HEK293 (cell line): Measurements from ENCODE around the gene HELLS.
A peak's percentile ranks its signal among the peaks of the same experiment; 100 is the strongest.

Experiments
- CTCF ChIA-PET: fragments of 350-600 bp; formaldehyde crosslinking; extraction: SDS; loops from one replicate; lab custom pipeline; 2021; ENCODE audit warnings: antibody characterized with exemption; lab: Yijun Ruan, JAX
- POLR2A ChIA-PET: fragments of 300-600 bp; formaldehyde crosslinking; extraction: SDS; loops from one replicate; lab custom pipeline; 2020; ENCODE audit warnings: antibody characterized with exemption, inconsistent platforms; lab: Yijun Ruan, JAX
- H3K27ac ChIP-seq: fragments of 200-500 bp; sonication (Bioruptor generic); 2 replicates; pipeline ENCODE4 v1.5.1; 2014; ENCODE audit warnings: low read depth, low read length, control low read depth, inconsistent platforms; ENCODE audit errors: extremely low read depth
- H3K36me3 ChIP-seq, 2 experiments: fragments of 200-500 bp in 1 of 2; sonication (Bioruptor generic) in 1 of 2; 1 replicate in 1 of 2; 2 replicates in 1 of 2; pipeline ENCODE4 v1.5.1; 2014 to 2017; ENCODE audit warnings: inconsistent platforms in 2 of 2, low read length in 2 of 2; ENCODE audit not compliant: control insufficient read depth in 2 of 2, insufficient read depth in 1 of 2
- H3K4me1 ChIP-seq: fragments of 200-500 bp; sonication (Bioruptor generic); 2 replicates; pipeline ENCODE4 v1.5.1; 2014; ENCODE audit warnings: mild to moderate bottlenecking, low read length, inconsistent platforms; ENCODE audit not compliant: control insufficient read depth, insufficient read depth
- H3K4me3 ChIP-seq: 2 replicates; pipeline ENCODE4 v1.5.1; 2011; ENCODE audit warnings: low read depth, mild to moderate bottlenecking, control low read depth, low read length, moderate library complexity
- H3K9me3 ChIP-seq: fragments of 200-500 bp; sonication (Bioruptor generic); 2 replicates; pipeline ENCODE4 v1.5.1; 2014; ENCODE audit warnings: low read depth, low read length, inconsistent platforms; ENCODE audit not compliant: control insufficient read depth, insufficient read depth
- BCL11B ChIP-seq: fragments of 450-650 bp; formaldehyde crosslinking; IDR thresholded peaks from 2 replicates; pipeline ENCODE4 v1.5.1; 2016; ENCODE audit warnings: low read depth, missing biosample characterization, missing genetic modification characterization
- EGR2 ChIP-seq: fragments of 450-650 bp; formaldehyde crosslinking; IDR thresholded peaks from 2 replicates; pipeline ENCODE4 v1.5.1; 2016; ENCODE audit warnings: low read depth, missing biosample characterization, missing genetic modification characterization
- FEZF1 ChIP-seq: fragments of 450-650 bp; formaldehyde crosslinking; IDR thresholded peaks from 2 replicates; pipeline ENCODE4 v1.5.1; 2016; ENCODE audit warnings: missing biosample characterization, missing genetic modification characterization
- GLIS2 ChIP-seq: fragments of 450-650 bp; formaldehyde crosslinking; IDR thresholded peaks from 2 replicates; pipeline ENCODE4 v1.5.1; 2016; ENCODE audit warnings: missing biosample characterization, missing genetic modification characterization
- IKZF3 ChIP-seq: fragments of 450-650 bp; IDR thresholded peaks from 2 replicates; pipeline ENCODE4 v1.5.0; 2018; ENCODE audit warnings: missing biosample characterization, mild to moderate bottlenecking, missing genetic modification characterization, moderate library complexity
- YY2 ChIP-seq: fragments of 450-650 bp; formaldehyde crosslinking; IDR thresholded peaks from 2 replicates; pipeline ENCODE4 v1.5.1; 2016; ENCODE audit warnings: missing biosample characterization, missing genetic modification characterization
- ZBTB20 ChIP-seq: fragments of 450-650 bp; formaldehyde crosslinking; IDR thresholded peaks from 2 replicates; pipeline ENCODE4 v1.5.1; 2016; ENCODE audit warnings: missing biosample characterization, missing genetic modification characterization
- ZBTB48 ChIP-seq: fragments of 450-650 bp; formaldehyde crosslinking; IDR thresholded peaks from 2 replicates; pipeline ENCODE4 v1.5.1; 2016; ENCODE audit warnings: missing biosample characterization, missing genetic modification characterization
- ZIC2 ChIP-seq: fragments of 450-650 bp; formaldehyde crosslinking; IDR thresholded peaks from 2 replicates; pipeline ENCODE4 v1.5.1; 2016; ENCODE audit warnings: missing biosample characterization, missing genetic modification characterization
- ZNF112 ChIP-seq: fragments of 450-650 bp; formaldehyde crosslinking; IDR thresholded peaks from 2 replicates; pipeline ENCODE4 v1.5.0; 2017; ENCODE audit warnings: missing biosample characterization, missing genetic modification characterization
- ZNF114 ChIP-seq: fragments of 450-650 bp; formaldehyde crosslinking; IDR thresholded peaks from 2 replicates; pipeline ENCODE4 v1.5.0; 2017; ENCODE audit warnings: missing biosample characterization, missing genetic modification characterization
- ZNF138 ChIP-seq: fragments of 450-650 bp; formaldehyde crosslinking; IDR thresholded peaks from 2 replicates; pipeline ENCODE4 v1.5.1; 2016; ENCODE audit warnings: missing biosample characterization, missing genetic modification characterization, borderline replicate concordance
- ZNF140 ChIP-seq: fragments of 450-650 bp; formaldehyde crosslinking; IDR thresholded peaks from 2 replicates; pipeline ENCODE4 v1.5.1; 2016; ENCODE audit warnings: missing biosample characterization, missing genetic modification characterization
- ZNF221 ChIP-seq: fragments of 450-650 bp; formaldehyde crosslinking; IDR thresholded peaks from 2 replicates; pipeline ENCODE4 v1.5.1; 2017; ENCODE audit warnings: missing biosample characterization, missing genetic modification characterization, borderline replicate concordance
- ZNF24 ChIP-seq: fragments of 450-650 bp; formaldehyde crosslinking; IDR thresholded peaks from 2 replicates; pipeline ENCODE4 v1.5.1; 2016; ENCODE audit warnings: missing biosample characterization, missing genetic modification characterization
- ZNF341 ChIP-seq: fragments of 450-650 bp; formaldehyde crosslinking; IDR thresholded peaks from 2 replicates; pipeline ENCODE4; 2016; ENCODE audit warnings: low read depth, missing biosample characterization, missing genetic modification characterization
- ZNF37A ChIP-seq: fragments of 450-650 bp; IDR thresholded peaks from 2 replicates; pipeline ENCODE4 v1.5.1; 2018; ENCODE audit warnings: missing biosample characterization, missing genetic modification characterization
- ZNF433 ChIP-seq: fragments of 450-650 bp; formaldehyde crosslinking; IDR thresholded peaks from 2 replicates; pipeline ENCODE4 v1.5.1; 2016; ENCODE audit warnings: missing biosample characterization, missing genetic modification characterization, low read depth
- ZNF48 ChIP-seq: fragments of 450-650 bp; formaldehyde crosslinking; IDR thresholded peaks from 2 replicates; pipeline ENCODE4 v1.5.1; 2016; ENCODE audit warnings: missing biosample characterization, missing genetic modification characterization
- ZNF521 ChIP-seq: fragments of 450-650 bp; formaldehyde crosslinking; IDR thresholded peaks from 2 replicates; pipeline ENCODE4 v1.5.1; 2017; ENCODE audit warnings: missing biosample characterization, mild to moderate bottlenecking, missing genetic modification characterization
- ZNF843 ChIP-seq: fragments of 450-650 bp; formaldehyde crosslinking; IDR thresholded peaks from 2 replicates; pipeline ENCODE4 v1.5.1; 2016; ENCODE audit warnings: missing biosample characterization, missing genetic modification characterization
- ZSCAN16 ChIP-seq: fragments of 450-650 bp; formaldehyde crosslinking; IDR thresholded peaks from 2 replicates; pipeline ENCODE4 v1.5.1; 2016; ENCODE audit warnings: missing biosample characterization, missing genetic modification characterization
- TF ChIP-seq, protein P1 (sequence below): fragments of 450-650 bp; formaldehyde crosslinking; IDR thresholded peaks from 2 replicates; pipeline ENCODE4 v1.5.1; 2016; ENCODE audit warnings: missing biosample characterization, missing genetic modification characterization, low read depth
- TF ChIP-seq, protein P2 (sequence below): fragments of 450-650 bp; formaldehyde crosslinking; conservative IDR thresholded peaks from 2 replicates; pipeline ENCODE4 v1.5.1; 2016; ENCODE audit warnings: low read depth, missing biosample characterization, missing genetic modification characterization
- TF ChIP-seq, protein P3 (sequence below): fragments of 450-650 bp; formaldehyde crosslinking; optimal IDR thresholded peaks from 2 replicates; pipeline ENCODE3; 2016; ENCODE audit warnings: missing biosample characterization, mild to moderate bottlenecking, missing genetic modification characterization
- TF ChIP-seq, protein P4 (sequence below): fragments of 450-650 bp; formaldehyde crosslinking; IDR thresholded peaks from 2 replicates; pipeline ENCODE4 v1.5.1; 2016; ENCODE audit warnings: missing biosample characterization, missing genetic modification characterization
- TF ChIP-seq, protein P5 (sequence below): fragments of 450-650 bp; formaldehyde crosslinking; IDR thresholded peaks from 2 replicates; pipeline ENCODE4 v1.5.1; 2016; ENCODE audit warnings: missing biosample characterization, missing genetic modification characterization
- TF ChIP-seq, protein P6 (sequence below): fragments of 450-650 bp; formaldehyde crosslinking; IDR thresholded peaks from 2 replicates; pipeline ENCODE4 v1.5.1; 2016; ENCODE audit warnings: missing biosample characterization, missing genetic modification characterization

Gene HELLS

DNA sequence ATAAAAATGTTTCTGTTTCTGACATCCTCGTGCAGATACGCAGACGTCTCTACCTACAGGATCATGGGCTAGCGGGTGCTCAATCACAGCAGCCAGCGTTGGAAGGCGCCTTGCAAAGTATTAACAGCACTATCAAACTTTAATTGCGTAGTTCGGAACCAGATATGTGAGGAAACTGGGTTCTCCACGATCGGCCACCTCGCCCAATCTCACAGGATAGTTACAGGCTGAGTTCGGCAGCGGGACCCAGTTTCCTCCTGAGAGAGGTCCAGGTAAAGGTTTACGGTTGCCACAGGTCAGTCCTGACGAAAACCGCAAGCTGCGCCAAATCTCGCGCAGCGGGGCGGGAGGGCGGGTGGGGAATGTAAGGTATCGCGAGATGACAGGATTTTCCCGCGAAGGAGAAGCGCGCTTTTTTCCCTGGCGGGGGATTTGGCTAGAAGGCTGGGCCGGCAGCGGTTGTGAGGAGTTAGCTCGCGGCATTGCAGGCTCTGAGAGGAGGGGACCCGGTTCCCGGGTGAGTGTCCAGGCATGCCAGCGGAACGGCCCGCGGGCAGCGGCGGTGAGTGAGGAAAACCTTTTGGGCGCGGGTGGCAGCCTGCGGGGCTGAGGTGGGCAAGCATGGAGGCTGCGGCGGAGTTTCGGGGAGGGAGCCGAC, at the start of gene HELLS:
HELLS (plus strand) TSS at position 398 of the 658 bp plus-strand sequence; CDS start at position 532, 134 bp downstream.
- Histone ChIP-seq H3K9me3 (no peaks in the 10 kb centered on the region), H3K36me3 (peaks cover 12 to 13% of the 10 kb centered on the region in 2 experiments), H3K27ac (peak within 1 kb of the TSS; percentile 95), H3K4me1 (peaks cover 18% of the 10 kb centered on the region), H3K4me3 (peak within 1 kb of the TSS; percentile 99)
- ChIA-PET CTCF (no interaction called here), POLR2A (interaction anchor here (0.6 to 2.1 kb wide), 12 partner anchors 8 to 728 kb away, joined by 3 to 8 read pairs (median 3); partner anchors contain the start of gene TBC1D12)
- TF ChIP-seq ZNF140 (tag by site-specific recombination) (no peak), ZBTB20 (tag by site-specific recombination) (peak; percentile 69; the same call in 1 of the 2 replicates), ZNF221 (tag by site-specific recombination) (no peak), ZNF341 (tag by site-specific recombination) (no peak), ZNF521 (tag by site-specific recombination) (no peak), IKZF3 (peak; percentile 49; the same call in 1 of the 2 replicates), FEZF1 (tag by site-specific recombination) (no peak), ZNF48 (no peak), ZNF37A (tag by site-specific recombination) (no peak), ZSCAN16 (tag by site-specific recombination) (no peak), ZNF24 (tag by site-specific recombination) (no peak), GLIS2 (tag by site-specific recombination) (peak; percentile 54), YY2 (tag by site-specific recombination) (0 out of 2 replicates have a peak, but pooled peaks have one; percentile 56), ZBTB48 (tag by site-specific recombination) (no peak; the same call in 1 of the 2 replicates), ZNF843 (tag by site-specific recombination) (peak; percentile 32; the same call in 1 of the 2 replicates), BCL11B (tag by site-specific recombination) (no peak), EGR2 (tag by site-specific recombination) (no peak), ZNF138 (tag by site-specific recombination) (no peak), ZNF114 (no peak), ZIC2 (tag by site-specific recombination) (no peak), ZNF112 (tag by site-specific recombination) (no peak), ZNF433 (tag by site-specific recombination) (no peak)
- TF ChIP-seq, protein P1, sequence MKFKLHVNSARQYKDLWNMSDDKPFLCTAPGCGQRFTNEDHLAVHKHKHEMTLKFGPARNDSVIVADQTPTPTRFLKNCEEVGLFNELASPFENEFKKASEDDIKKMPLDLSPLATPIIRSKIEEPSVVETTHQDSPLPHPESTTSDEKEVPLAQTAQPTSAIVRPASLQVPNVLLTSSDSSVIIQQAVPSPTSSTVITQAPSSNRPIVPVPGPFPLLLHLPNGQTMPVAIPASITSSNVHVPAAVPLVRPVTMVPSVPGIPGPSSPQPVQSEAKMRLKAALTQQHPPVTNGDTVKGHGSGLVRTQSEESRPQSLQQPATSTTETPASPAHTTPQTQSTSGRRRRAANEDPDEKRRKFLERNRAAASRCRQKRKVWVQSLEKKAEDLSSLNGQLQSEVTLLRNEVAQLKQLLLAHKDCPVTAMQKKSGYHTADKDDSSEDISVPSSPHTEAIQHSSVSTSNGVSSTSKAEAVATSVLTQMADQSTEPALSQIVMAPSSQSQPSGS (tag by site-specific recombination), result no peak
- TF ChIP-seq, protein P2, sequence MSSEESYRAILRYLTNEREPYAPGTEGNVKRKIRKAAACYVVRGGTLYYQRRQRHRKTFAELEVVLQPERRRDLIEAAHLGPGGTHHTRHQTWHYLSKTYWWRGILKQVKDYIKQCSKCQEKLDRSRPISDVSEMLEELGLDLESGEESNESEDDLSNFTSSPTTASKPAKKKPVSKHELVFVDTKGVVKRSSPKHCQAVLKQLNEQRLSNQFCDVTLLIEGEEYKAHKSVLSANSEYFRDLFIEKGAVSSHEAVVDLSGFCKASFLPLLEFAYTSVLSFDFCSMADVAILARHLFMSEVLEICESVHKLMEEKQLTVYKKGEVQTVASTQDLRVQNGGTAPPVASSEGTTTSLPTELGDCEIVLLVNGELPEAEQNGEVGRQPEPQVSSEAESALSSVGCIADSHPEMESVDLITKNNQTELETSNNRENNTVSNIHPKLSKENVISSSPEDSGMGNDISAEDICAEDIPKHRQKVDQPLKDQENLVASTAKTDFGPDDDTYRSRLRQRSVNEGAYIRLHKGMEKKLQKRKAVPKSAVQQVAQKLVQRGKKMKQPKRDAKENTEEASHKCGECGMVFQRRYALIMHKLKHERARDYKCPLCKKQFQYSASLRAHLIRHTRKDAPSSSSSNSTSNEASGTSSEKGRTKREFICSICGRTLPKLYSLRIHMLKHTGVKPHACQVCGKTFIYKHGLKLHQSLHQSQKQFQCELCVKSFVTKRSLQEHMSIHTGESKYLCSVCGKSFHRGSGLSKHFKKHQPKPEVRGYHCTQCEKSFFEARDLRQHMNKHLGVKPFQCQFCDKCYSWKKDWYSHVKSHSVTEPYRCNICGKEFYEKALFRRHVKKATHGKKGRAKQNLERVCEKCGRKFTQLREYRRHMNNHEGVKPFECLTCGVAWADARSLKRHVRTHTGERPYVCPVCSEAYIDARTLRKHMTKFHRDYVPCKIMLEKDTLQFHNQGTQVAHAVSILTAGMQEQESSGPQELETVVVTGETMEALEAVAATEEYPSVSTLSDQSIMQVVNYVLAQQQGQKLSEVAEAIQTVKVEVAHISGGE (tag by site-specific recombination), result peak; percentile 1; the same call in 1 of the 2 replicates
- TF ChIP-seq, protein P3, sequence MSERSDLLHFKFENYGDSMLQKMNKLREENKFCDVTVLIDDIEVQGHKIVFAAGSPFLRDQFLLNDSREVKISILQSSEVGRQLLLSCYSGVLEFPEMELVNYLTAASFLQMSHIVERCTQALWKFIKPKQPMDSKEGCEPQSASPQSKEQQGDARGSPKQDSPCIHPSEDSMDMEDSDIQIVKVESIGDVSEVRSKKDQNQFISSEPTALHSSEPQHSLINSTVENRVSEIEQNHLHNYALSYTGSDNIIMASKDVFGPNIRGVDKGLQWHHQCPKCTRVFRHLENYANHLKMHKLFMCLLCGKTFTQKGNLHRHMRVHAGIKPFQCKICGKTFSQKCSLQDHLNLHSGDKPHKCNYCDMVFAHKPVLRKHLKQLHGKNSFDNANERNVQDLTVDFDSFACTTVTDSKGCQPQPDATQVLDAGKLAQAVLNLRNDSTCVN (tag by site-specific recombination), result peak; percentile 39
- TF ChIP-seq, protein P4, sequence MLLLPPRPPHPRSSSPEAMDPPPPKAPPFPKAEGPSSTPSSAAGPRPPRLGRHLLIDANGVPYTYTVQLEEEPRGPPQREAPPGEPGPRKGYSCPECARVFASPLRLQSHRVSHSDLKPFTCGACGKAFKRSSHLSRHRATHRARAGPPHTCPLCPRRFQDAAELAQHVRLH (tag by site-specific recombination), result peak; percentile 31; the same call in 1 of the 2 replicates
- TF ChIP-seq, protein P5, sequence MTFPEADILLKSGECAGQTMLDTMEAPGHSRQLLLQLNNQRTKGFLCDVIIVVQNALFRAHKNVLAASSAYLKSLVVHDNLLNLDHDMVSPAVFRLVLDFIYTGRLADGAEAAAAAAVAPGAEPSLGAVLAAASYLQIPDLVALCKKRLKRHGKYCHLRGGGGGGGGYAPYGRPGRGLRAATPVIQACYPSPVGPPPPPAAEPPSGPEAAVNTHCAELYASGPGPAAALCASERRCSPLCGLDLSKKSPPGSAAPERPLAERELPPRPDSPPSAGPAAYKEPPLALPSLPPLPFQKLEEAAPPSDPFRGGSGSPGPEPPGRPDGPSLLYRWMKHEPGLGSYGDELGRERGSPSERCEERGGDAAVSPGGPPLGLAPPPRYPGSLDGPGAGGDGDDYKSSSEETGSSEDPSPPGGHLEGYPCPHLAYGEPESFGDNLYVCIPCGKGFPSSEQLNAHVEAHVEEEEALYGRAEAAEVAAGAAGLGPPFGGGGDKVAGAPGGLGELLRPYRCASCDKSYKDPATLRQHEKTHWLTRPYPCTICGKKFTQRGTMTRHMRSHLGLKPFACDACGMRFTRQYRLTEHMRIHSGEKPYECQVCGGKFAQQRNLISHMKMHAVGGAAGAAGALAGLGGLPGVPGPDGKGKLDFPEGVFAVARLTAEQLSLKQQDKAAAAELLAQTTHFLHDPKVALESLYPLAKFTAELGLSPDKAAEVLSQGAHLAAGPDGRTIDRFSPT (tag by site-specific recombination), result peak; percentile 65; the same call in 1 of the 2 replicates
- TF ChIP-seq, protein P6, sequence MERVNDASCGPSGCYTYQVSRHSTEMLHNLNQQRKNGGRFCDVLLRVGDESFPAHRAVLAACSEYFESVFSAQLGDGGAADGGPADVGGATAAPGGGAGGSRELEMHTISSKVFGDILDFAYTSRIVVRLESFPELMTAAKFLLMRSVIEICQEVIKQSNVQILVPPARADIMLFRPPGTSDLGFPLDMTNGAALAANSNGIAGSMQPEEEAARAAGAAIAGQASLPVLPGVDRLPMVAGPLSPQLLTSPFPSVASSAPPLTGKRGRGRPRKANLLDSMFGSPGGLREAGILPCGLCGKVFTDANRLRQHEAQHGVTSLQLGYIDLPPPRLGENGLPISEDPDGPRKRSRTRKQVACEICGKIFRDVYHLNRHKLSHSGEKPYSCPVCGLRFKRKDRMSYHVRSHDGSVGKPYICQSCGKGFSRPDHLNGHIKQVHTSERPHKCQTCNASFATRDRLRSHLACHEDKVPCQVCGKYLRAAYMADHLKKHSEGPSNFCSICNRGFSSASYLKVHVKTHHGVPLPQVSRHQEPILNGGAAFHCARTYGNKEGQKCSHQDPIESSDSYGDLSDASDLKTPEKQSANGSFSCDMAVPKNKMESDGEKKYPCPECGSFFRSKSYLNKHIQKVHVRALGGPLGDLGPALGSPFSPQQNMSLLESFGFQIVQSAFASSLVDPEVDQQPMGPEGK (tag by site-specific recombination), result peak; percentile 83
